Activated CD4-positive, CD25-positive, alpha-beta regulatory T cell treated with anti-CD3 and anti-CD28 coated beads, Interleukin-2, amount 50 U/mL, for 16 hours (primary cell): Measurements from ENCODE around the gene GNPTAB.
"Not testable (repeated sequence)": the region's sequence is repeated elsewhere in the genome, so short reads cannot be mapped to it uniquely, and the experiment has no call there.

Experiments
- DNase-seq: peaks from one replicate; pipeline ENCODE4 v3.0.0-alpha.2; 2020; ENCODE audit warnings: low read depth, low spot score

GNPTAB gene

GRCh38 chr12:101830367-101831325 is at the start of gene GNPTAB:
TSS of gene GNPTAB (minus strand) at chr12:101830959. CDS start at chr12:101830675, 284 bp downstream.
- DNase-seq, result peak; percentile 88

- DNase-seq, result no peak
Observed at GRCh38 chr12:101878243-101878821, 47.6 kb upstream of the GNPTAB start.

GRCh38 chr12:101877806-101878242 is 47.1 kb upstream of the GNPTAB start:
- no peak for DNase-seq

- DNase-seq, result peak; percentile 35
Observed at GRCh38 chr12:101876861-101877805, 46.4 kb upstream of the GNPTAB start, which contains the start of gene DRAM1. TSS of gene DRAM1 (plus strand) at chr12:101877580. CDS start at chr12:101877790, 210 bp downstream.

GRCh38 chr12:101876322-101876860 is 45.6 kb upstream of the GNPTAB start:
- no peak for DNase-seq

- DNase-seq, result no peak
Observed at GRCh38 chr12:101875162-101875561, 44.4 kb upstream of the GNPTAB start.

- DNase-seq, result no peak
Observed at GRCh38 chr12:101870925-101871324, 40.2 kb upstream of the GNPTAB start.

GRCh38 chr12:101867619-101868018 is 36.9 kb upstream of the GNPTAB start:
- DNase-seq, result not testable (repeated sequence)

GRCh38 chr12:101866615-101867373 is 36.0 kb upstream of the GNPTAB start:
- no peak for DNase-seq

- DNase-seq, result no peak
Observed at GRCh38 chr12:101863981-101864380, 33.2 kb upstream of the GNPTAB start.

GRCh38 chr12:101862245-101862644 is 31.5 kb upstream of the GNPTAB start:
- no peak for DNase-seq

- DNase-seq, result not testable (repeated sequence)
Observed at GRCh38 chr12:101861688-101862087, 30.9 kb upstream of the GNPTAB start.

- DNase-seq, result no peak
Observed at GRCh38 chr12:101859664-101860607, 29.2 kb upstream of the GNPTAB start.

- no peak for DNase-seq
Observed at GRCh38 chr12:101858361-101858760, 27.6 kb upstream of the GNPTAB start.

GRCh38 chr12:101857043-101857558 is 26.3 kb upstream of the GNPTAB start:
- DNase-seq, result no peak

GRCh38 chr12:101856614-101857013 is 25.9 kb upstream of the GNPTAB start:
- not testable (repeated sequence) for DNase-seq

GRCh38 chr12:101855976-101856375 is 25.2 kb upstream of the GNPTAB start:
- no peak for DNase-seq

GRCh38 chr12:101855364-101855884 is 24.7 kb upstream of the GNPTAB start:
- no peak for DNase-seq

- no peak for DNase-seq
Observed at GRCh38 chr12:101854747-101855146, 24.0 kb upstream of the GNPTAB start.
